OCI-LY7 (cell line): ENCODE measurements around the gene ACKR2. TPM values are rescaled to one million over a fixed set of nuclear protein-coding genes. Genes with fewer than 3 reads are reported as not detected.

Experiments
- BruUV-seq: library from RNA; stranded (reverse); fragments of 400-500 nt; replicated peaks from 2 replicates; lab custom pipeline; 2021; lab: Mats Ljungman, UMichigan
- CTCF ChIA-PET: fragments of 300-600 bp; sonication (Branson Sonifier 250); formaldehyde crosslinking; loops from one replicate; lab custom pipeline; 2022; ENCODE audit warnings: antibody characterized with exemption; ENCODE audit not compliant: unreplicated experiment; lab: Charles Lee
- POLR2A ChIA-PET: fragments of 300-600 bp; sonication (Branson Sonifier 250); formaldehyde crosslinking; loops from one replicate; lab custom pipeline; 2022; ENCODE audit warnings: antibody characterized with exemption; lab: Charles Lee
- DNase-seq: peaks from one replicate; pipeline ENCODE4 v3.0.0-alpha.2; 2015; ENCODE audit warnings: low spot score
- H2AFZ ChIP-seq: fragments of 200-600 bp; sonication (generic), shearing (Covaris generic); 2 replicates; pipeline ENCODE4 v1.6.1; 2014; ENCODE audit warnings: mild to moderate bottlenecking, antibody characterized with exemption, low read length, moderate library complexity
- H3K27ac ChIP-seq: fragments of 200-600 bp; sonication (generic); 2 replicates; pipeline ENCODE4 v1.5.1; 2014; ENCODE audit warnings: mixed run types, low read depth, mild to moderate bottlenecking, moderate library complexity, low read length, inconsistent platforms; ENCODE audit not compliant: poor library complexity, severe bottlenecking
- H3K36me3 ChIP-seq: fragments of 200-600 bp; sonication (generic); 2 replicates; pipeline ENCODE4 v1.6.1; 2014; ENCODE audit warnings: mild to moderate bottlenecking, antibody characterized with exemption, low read length, moderate library complexity, mixed read lengths; ENCODE audit not compliant: insufficient read depth
- H3K4me1 ChIP-seq: fragments of 200-600 bp; sonication (generic); 2 replicates; pipeline ENCODE4 v1.5.1; 2014; ENCODE audit warnings: mild to moderate bottlenecking, low read length; ENCODE audit not compliant: insufficient read depth, poor library complexity, severe bottlenecking
- H3K4me2 ChIP-seq: fragments of 200-600 bp; sonication (generic); 2 replicates; pipeline ENCODE4 v1.6.1; 2014; ENCODE audit warnings: mild to moderate bottlenecking, low read length
- H3K4me3 ChIP-seq: fragments of 200-600 bp; sonication (generic); 2 replicates; pipeline ENCODE4 v1.5.1; 2014; ENCODE audit warnings: mild to moderate bottlenecking, low read depth, low read length; ENCODE audit not compliant: poor library complexity, severe bottlenecking
- H3K79me2 ChIP-seq: fragments of 200-600 bp; sonication (generic); 2 replicates; pipeline ENCODE4 v1.6.1; 2016; ENCODE audit warnings: low read depth, mild to moderate bottlenecking, low read length, moderate library complexity, mixed read lengths; ENCODE audit not compliant: insufficient read depth
- H3K9me2 ChIP-seq: fragments of 200-600 bp; sonication (generic); 2 replicates; pipeline ENCODE4 v1.6.1; 2016; ENCODE audit warnings: mild to moderate bottlenecking, low read length, mixed read lengths; ENCODE audit not compliant: insufficient read depth
- H3K9me3 ChIP-seq: fragments of 200-600 bp; sonication (generic); 2 replicates; pipeline ENCODE4 v1.6.1; 2014; ENCODE audit warnings: mild to moderate bottlenecking, mixed run types, low read length, mixed read lengths
- H4K20me1 ChIP-seq: fragments of 200-600 bp; sonication (generic); 2 replicates; pipeline ENCODE4 v1.6.1; 2014; ENCODE audit warnings: mild to moderate bottlenecking, antibody characterized with exemption, low read length, moderate library complexity, mixed read lengths; ENCODE audit not compliant: insufficient read depth
- EZH2phosphoT487 ChIP-seq: fragments of 200-600 bp; sonication (generic); IDR thresholded peaks from 2 replicates; pipeline ENCODE4 v1.6.1; 2018; ENCODE audit warnings: low read depth, borderline replicate concordance, mild to moderate bottlenecking, mixed run types, antibody characterized with exemption, low read length, moderate library complexity, mixed read lengths
- intact Hi-C: fragments of 100-400 bp; cut with micrococcal nuclease; formaldehyde crosslinking; loops from one replicate; pipeline ENCODE4 v1.10.0; 2022; ENCODE audit not compliant: unreplicated experiment
- total RNA-seq, 2 experiments: library from RNA; depleted of rRNA in 1 of 2; stranded (reverse); fragments of >200 nt in 1 of 2; shearing (Covaris generic) in 1 of 2; gene quantifications; 2 replicates each; pipeline ENCODE4 v1.2.3, GENCODE V29; 2014 to 2022
- TF ChIP-seq, protein P1 (sequence below): fragments of 200-600 bp; sonication (generic); conservative IDR thresholded peaks from 2 replicates; pipeline ENCODE4 v1.5.1; 2014; ENCODE audit warnings: mild to moderate bottlenecking, antibody characterized with exemption, low read length, moderate library complexity, mixed read lengths

ACKR2 gene
- total RNA-seq, 2 experiments from 2014 or later, result 2.9 TPM; not detected in 1

DNA sequence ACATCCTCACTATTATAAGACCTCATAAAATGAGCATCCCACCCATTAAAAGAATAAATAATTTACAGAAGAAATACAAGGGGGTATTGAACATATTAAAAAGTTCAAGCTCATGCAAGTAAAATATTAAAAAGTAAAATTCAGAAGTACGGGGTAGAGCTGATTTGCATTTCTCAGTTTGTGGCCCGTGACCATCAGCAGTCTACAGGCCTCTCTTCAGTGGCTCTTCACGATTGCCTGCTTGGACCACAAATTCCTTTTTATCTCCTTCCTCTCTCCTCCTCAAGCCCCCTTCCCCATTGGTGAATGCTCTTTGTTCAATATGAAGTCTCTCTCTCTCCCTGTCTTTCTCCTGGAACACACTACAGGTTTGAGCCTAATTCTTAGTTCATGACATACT lies 47.3 kb downstream of the ACKR2 start:
- intact Hi-C loops, result no loop called here
- BruUV-seq, result no TSS peak
- ChIA-PET POLR2A (no interaction called here), CTCF (no interaction called here)
- H3K4me3 ChIP-seq, result no peak overlapping the region
- no peaks in the 10 kb centered on the region for H3K9me2 ChIP-seq
- no peaks in the 10 kb centered on the region for H4K20me1 ChIP-seq
- no peak for TF ChIP-seq EZH2phosphoT487
- TF ChIP-seq, protein P1, sequence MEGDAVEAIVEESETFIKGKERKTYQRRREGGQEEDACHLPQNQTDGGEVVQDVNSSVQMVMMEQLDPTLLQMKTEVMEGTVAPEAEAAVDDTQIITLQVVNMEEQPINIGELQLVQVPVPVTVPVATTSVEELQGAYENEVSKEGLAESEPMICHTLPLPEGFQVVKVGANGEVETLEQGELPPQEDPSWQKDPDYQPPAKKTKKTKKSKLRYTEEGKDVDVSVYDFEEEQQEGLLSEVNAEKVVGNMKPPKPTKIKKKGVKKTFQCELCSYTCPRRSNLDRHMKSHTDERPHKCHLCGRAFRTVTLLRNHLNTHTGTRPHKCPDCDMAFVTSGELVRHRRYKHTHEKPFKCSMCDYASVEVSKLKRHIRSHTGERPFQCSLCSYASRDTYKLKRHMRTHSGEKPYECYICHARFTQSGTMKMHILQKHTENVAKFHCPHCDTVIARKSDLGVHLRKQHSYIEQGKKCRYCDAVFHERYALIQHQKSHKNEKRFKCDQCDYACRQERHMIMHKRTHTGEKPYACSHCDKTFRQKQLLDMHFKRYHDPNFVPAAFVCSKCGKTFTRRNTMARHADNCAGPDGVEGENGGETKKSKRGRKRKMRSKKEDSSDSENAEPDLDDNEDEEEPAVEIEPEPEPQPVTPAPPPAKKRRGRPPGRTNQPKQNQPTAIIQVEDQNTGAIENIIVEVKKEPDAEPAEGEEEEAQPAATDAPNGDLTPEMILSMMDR, result no peak
- no peak overlapping the region for H3K4me2 ChIP-seq
- H2AFZ ChIP-seq, result no peak overlapping the region
- DNase-seq, result no peak
- no peaks in the 10 kb centered on the region for H3K9me3 ChIP-seq
- H3K36me3 ChIP-seq, result no peaks in the 10 kb centered on the region
- no peaks in the 10 kb centered on the region for H3K4me1 ChIP-seq
- H3K79me2 ChIP-seq, result no peaks in the 10 kb centered on the region
- H3K27ac ChIP-seq, result no peak overlapping the region

GRCh38 chr3:42864321-42864950 lies 55.2 kb downstream of the ACKR2 start:
- Histone ChIP-seq H3K9me3 (no peaks in the 10 kb centered on the region), H3K4me1 (no peaks in the 10 kb centered on the region), H2AFZ (no peak overlapping the region), H3K4me3 (no peak overlapping the region), H3K79me2 (no peaks in the 10 kb centered on the region), H3K36me3 (no peaks in the 10 kb centered on the region), H3K9me2 (no peaks in the 10 kb centered on the region), H3K27ac (no peak overlapping the region), H3K4me2 (no peak overlapping the region), H4K20me1 (no peaks in the 10 kb centered on the region)
- no peak for DNase-seq
- CTCF ChIA-PET, result no interaction called here
- intact Hi-C loops, result no loop called here
- POLR2A ChIA-PET, result no interaction called here
- no peak for TF ChIP-seq EZH2phosphoT487
- TF ChIP-seq, protein P1, result no peak
- no TSS peak for BruUV-seq

DNA sequence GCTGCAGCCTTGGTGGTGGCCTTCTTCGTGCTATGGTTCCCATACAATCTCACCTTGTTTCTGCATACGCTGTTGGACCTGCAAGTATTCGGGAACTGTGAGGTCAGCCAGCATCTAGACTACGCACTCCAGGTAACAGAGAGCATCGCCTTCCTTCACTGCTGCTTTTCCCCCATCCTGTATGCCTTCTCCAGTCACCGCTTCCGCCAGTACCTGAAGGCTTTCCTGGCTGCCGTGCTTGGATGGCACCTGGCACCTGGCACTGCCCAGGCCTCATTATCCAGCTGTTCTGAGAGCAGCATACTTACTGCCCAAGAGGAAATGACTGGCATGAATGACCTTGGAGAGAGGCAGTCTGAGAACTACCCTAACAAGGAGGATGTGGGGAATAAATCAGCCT lies 56.0 kb downstream of the ACKR2 start:
- Histone ChIP-seq H2AFZ (no peak overlapping the region), H3K4me3 (no peak overlapping the region), H3K27ac (no peak overlapping the region), H3K4me1 (no peaks in the 10 kb centered on the region), H4K20me1 (no peaks in the 10 kb centered on the region), H3K36me3 (no peaks in the 10 kb centered on the region), H3K79me2 (no peaks in the 10 kb centered on the region), H3K4me2 (no peak overlapping the region), H3K9me3 (no peaks in the 10 kb centered on the region), H3K9me2 (no peaks in the 10 kb centered on the region)
- BruUV-seq, result no TSS peak
- CTCF ChIA-PET, result no interaction called here
- DNase-seq, result no peak
- TF ChIP-seq, protein P1, result no peak
- TF ChIP-seq EZH2phosphoT487, result no peak
- intact Hi-C loops, result no loop called here
- POLR2A ChIA-PET, result no interaction called here
